ENCODE data around the gene C5. TPM values are rescaled to one million over a fixed set of nuclear protein-coding genes. Genes with fewer than 3 reads are reported as not detected.
A peak's percentile ranks its signal among the peaks of the same experiment; 100 is the strongest.

Gene C5
- total RNA-seq, 1 donor from 2014 or later = 5.5 TPM

DNA sequence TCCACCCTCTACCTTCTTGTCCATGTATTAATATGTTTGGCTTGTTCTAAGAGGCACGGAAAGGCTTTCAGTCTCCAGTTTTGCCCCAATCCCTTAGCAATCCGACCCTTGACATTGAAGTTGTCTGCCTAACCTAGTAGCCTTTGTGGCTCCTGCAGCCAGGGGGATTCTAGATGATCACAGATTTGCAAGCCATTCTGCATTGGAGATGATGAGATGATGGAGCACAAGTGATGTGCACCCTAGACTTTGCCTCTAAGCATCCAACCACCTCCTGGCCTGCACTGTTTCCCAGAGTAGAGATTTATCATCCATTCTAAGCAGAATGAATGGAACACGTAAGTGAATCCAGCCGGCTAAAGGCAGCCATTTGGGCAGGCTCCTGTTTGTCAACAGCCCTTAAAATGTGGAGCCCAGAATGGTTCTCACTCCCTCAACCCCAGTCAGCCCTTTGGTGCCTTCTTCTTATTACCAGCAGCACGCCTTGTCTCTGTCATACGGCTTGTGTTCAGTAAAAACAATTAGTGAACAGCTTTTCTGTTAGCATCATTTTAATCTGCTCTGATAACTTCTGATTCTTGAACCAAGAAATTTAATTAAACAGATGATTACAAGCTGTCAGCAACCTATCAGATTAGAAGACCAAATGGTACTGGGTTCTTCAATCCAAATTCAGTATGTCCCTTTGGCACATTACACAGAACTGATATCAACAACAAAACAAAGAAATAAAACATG, 117.8 kb downstream of the C5 start:
- no peaks in the 10 kb centered on the region for H3K79me2 ChIP-seq (ENCODE audit: low read depth)
- H3K27ac ChIP-seq = no peak overlapping the region

GRCh38 chr9:120931231-120932085, 118.6 kb downstream of the C5 start:
- Histone ChIP-seq H4K20me1 (ENCODE audit: low read depth) (no peaks in the 10 kb centered on the region), H3K36me3 (no peaks in the 10 kb centered on the region), H3K4me3 (no peak overlapping the region), H2AFZ (replicated peaks) (no peak overlapping the region), H3K4me1 (peaks cover 4% of the 10 kb centered on the region), H3K4me2 (no peak overlapping the region), H3K79me2 (ENCODE audit: low read depth) (no peaks in the 10 kb centered on the region), H3K27ac (no peak overlapping the region), H3K9ac (no peak overlapping the region), H3F3A (ENCODE audit: low read depth) (peaks cover 13% of the 10 kb centered on the region), H3K9me3 (ENCODE audit: low read depth) (no peaks in the 10 kb centered on the region), H3K27me3 (peaks cover 14% of the 10 kb centered on the region)
- no peak for DNase-seq (ENCODE audit: low spot score)
- no peaks in the 10 kb centered on the region for H3K36me3 Mint-ChIP-seq
- H3K27me3 Mint-ChIP-seq (ENCODE audit: insufficient read depth, low read depth) = peaks cover 7% of the 10 kb centered on the region
- peaks cover 13% of the 10 kb centered on the region for H3K4me1 Mint-ChIP-seq
- H3K4me3 Mint-ChIP-seq = no peak overlapping the region
- TF ChIP-seq EZH2 (IDR thresholded peaks at IDR 0.05) (no peak), EZH2phosphoT487 (IDR thresholded peaks at IDR 0.05) (no peak)
- TF ChIP-seq, protein P1, sequence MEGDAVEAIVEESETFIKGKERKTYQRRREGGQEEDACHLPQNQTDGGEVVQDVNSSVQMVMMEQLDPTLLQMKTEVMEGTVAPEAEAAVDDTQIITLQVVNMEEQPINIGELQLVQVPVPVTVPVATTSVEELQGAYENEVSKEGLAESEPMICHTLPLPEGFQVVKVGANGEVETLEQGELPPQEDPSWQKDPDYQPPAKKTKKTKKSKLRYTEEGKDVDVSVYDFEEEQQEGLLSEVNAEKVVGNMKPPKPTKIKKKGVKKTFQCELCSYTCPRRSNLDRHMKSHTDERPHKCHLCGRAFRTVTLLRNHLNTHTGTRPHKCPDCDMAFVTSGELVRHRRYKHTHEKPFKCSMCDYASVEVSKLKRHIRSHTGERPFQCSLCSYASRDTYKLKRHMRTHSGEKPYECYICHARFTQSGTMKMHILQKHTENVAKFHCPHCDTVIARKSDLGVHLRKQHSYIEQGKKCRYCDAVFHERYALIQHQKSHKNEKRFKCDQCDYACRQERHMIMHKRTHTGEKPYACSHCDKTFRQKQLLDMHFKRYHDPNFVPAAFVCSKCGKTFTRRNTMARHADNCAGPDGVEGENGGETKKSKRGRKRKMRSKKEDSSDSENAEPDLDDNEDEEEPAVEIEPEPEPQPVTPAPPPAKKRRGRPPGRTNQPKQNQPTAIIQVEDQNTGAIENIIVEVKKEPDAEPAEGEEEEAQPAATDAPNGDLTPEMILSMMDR (IDR thresholded peaks at IDR 0.05) = no peak
- H3K27ac Mint-ChIP-seq = peak overlapping the region; percentile 31
- H3K9me3 Mint-ChIP-seq = no peaks in the 10 kb centered on the region

More for the DNA sequence above, 117.8 kb downstream of the C5 start:
- Mint-ChIP-seq H3K4me3 (no peak overlapping the region), H3K9me3 (no peaks in the 10 kb centered on the region), H3K27ac (no peak overlapping the region), H3K27me3 (ENCODE audit: insufficient read depth, low read depth) (peaks cover 7% of the 10 kb centered on the region), H3K36me3 (no peaks in the 10 kb centered on the region), H3K4me1 (peaks cover 16% of the 10 kb centered on the region)
- no peak for DNase-seq (ENCODE audit: low spot score)
- TF ChIP-seq EZH2 (IDR thresholded peaks at IDR 0.05) = no peak
- TF ChIP-seq, protein P1 (IDR thresholded peaks at IDR 0.05) = no peak
- no peak for TF ChIP-seq EZH2phosphoT487 (IDR thresholded peaks at IDR 0.05)
- Histone ChIP-seq H3K9me3 (ENCODE audit: low read depth) (no peaks in the 10 kb centered on the region), H3F3A (ENCODE audit: low read depth) (peaks cover 13% of the 10 kb centered on the region), H3K4me3 (no peak overlapping the region), H4K20me1 (ENCODE audit: low read depth) (no peaks in the 10 kb centered on the region), H3K36me3 (no peaks in the 10 kb centered on the region), H2AFZ (replicated peaks) (no peak overlapping the region), H3K4me1 (peaks cover 4% of the 10 kb centered on the region), H3K9ac (no peak overlapping the region), H3K27me3 (peaks cover 14% of the 10 kb centered on the region), H3K4me2 (no peak overlapping the region)

DNA sequence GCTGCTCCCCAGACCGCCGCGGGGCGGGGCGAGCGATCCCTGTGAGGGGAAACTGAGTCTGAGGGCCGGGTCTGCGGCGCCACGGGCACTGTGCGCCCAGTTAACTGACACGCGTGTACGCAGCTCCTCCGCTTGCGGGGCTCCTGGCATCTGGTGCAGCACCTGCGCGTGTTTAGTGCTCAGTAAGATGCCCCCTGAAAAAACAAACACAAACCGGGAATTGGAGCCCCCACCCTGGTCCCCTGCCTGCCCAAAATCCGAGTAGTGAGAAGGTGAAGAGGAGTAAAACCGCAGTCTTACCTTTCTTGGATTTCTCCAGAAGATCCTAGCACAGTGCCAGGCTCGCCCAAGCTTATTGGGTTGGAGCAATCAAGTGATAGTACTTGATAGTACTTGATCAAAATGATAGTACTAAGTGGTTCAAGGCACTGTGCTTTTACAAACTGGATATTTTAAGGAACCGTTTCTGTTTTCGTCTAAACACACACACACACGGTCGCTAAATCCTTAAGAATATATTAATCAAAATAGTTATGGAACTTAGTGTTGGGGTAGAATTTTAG, 120.8 kb downstream of the C5 start:
- Histone ChIP-seq H3K27me3 (peaks cover 14% of the 10 kb centered on the region), H3F3A (ENCODE audit: low read depth) (peaks cover 13% of the 10 kb centered on the region), H4K20me1 (ENCODE audit: low read depth) (no peaks in the 10 kb centered on the region), H3K4me2 (peak overlapping the region; percentile 91), H3K36me3 (no peaks in the 10 kb centered on the region), H3K9me3 (ENCODE audit: low read depth) (no peaks in the 10 kb centered on the region), H3K27ac (no peak overlapping the region), H3K4me1 (peaks cover 4% of the 10 kb centered on the region), H2AFZ (replicated peaks) (peak overlapping the region; percentile 96), H3K9ac (no peak overlapping the region), H3K4me3 (peak overlapping the region; percentile 63), H3K79me2 (ENCODE audit: low read depth) (no peaks in the 10 kb centered on the region)
- Mint-ChIP-seq H3K27ac (no peak overlapping the region), H3K9me3 (no peaks in the 10 kb centered on the region), H3K36me3 (no peaks in the 10 kb centered on the region), H3K27me3 (ENCODE audit: insufficient read depth, low read depth) (peaks cover 7% of the 10 kb centered on the region), H3K4me1 (peaks cover 18% of the 10 kb centered on the region), H3K4me3 (peak overlapping the region; percentile 78)
- DNase-seq (ENCODE audit: low spot score) = no peak
- TF ChIP-seq, protein P1 (IDR thresholded peaks at IDR 0.05) = no peak
